Activated CD4-positive, CD25-positive, alpha-beta regulatory T cell treated with anti-CD3 and anti-CD28 coated beads, Interleukin-2, amount 50 U/mL, for 24 hours (primary cell): ENCODE data around the gene NCK2.

Source experiments
- ATAC-seq, 2 donors: fragments of 150-1000 bp; cut with Tn5 transposase; one replicate each; pipeline ENCODE4 v1.10.0; 2021; ENCODE audit warnings: mild to moderate bottlenecking in 1 of 2, moderate library complexity in 1 of 2

Gene NCK2

GRCh38 chr2:105737980-105738657 is 6.6 kb upstream of the NCK2 start:
- ATAC-seq = peak; percentile 80 to 82

GRCh38 chr2:105738658-105739241 is 6.0 kb upstream of the NCK2 start:
- ATAC-seq = peak; percentile 39 to 52

DNA sequence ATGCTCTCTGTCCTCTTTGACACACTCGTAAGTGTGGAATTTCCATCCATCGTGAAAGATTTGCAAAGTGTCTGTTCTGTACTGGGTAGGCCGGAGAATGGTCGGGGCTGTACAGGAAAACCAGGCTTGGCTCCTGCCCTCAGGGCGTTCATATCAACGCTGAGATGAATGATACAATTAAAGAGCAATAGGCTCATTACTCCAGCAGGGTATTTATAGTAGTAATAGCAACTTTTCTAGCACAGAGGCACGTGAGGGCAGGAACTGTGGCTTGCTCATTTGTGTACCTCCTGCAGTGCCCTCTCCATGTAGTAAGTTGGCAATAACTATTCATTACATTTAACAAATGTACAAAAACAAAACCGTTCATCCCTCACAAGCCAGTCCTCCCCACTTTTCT is 5.3 kb upstream of the NCK2 start:
- ATAC-seq = peak; percentile 58 to 67

DNA sequence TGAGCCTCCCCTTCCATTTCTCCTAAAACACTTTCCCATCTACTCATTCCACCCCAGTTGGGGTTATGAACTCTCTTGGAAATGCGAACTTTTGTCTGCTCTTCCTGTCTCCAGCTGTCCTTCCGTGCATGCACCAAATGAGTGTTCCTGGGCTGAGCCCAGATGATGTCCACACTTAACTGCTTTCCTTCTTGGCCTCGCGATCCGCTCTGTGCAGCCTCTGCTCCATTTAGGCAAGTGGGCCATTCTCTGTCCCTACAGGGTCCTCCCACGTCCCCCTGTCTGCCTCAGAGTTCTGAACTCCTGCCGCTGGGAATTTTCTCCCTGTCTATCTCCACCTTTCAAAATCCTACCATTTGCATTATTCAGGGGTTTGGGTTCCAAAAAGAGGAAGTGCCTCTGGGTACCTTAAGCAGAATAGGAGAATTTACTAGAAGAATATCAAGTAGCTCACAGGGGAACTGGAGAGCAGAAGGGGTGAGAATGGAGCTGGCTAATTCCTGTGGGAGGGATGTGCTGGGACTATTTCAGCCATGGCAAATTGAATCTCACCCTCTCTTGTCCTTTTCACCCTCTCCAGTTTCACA is 4.7 kb upstream of the NCK2 start:
- ATAC-seq = no peak

DNA sequence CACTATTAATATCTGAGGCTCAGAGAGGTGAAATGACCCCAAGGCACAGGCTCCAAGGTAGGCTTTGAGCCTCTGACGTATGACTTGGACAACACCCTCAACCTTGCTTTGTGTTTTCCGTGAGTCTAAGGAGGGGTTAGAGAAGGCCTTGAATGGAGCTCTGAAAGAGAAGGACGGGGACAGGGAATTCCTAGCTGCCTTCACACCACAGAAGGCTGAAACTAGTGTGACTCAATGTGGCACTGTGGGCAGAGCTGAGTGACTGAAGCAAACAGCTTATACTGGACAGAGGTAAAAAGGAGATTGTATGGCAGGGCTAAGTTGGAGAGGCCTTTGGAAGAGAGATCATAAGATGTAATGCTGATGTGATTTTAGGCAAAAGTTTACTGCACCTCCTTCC is 3.5 kb upstream of the NCK2 start:
- ATAC-seq = no peak

DNA sequence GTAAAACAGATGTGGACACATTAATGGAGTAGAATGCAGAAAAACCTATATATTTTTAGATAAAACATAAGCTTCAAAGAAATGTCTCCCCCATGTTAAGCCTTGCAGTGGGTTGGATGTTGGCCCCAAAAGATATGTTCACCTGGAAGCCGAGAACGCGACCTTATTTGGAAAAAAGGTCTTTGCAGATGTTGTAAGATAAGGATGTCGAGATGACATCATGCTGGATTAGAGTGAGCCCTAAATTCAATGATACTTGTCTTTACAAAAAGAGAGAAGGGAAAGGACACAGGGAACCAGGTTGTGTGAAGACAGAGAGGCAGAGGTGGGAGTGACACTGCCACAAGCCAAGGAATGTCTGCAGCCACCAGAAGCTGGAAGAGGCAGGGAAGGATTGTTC is 3.1 kb upstream of the NCK2 start:
- no peak for ATAC-seq

GRCh38 chr2:105744091-105744908 is 412 bp upstream of the NCK2 start:
- ATAC-seq = peak; percentile 61

- ATAC-seq = peak; percentile 70 to 72
Measured at GRCh38 chr2:105746177-105747080, 1.7 kb downstream of the NCK2 start.

DNA sequence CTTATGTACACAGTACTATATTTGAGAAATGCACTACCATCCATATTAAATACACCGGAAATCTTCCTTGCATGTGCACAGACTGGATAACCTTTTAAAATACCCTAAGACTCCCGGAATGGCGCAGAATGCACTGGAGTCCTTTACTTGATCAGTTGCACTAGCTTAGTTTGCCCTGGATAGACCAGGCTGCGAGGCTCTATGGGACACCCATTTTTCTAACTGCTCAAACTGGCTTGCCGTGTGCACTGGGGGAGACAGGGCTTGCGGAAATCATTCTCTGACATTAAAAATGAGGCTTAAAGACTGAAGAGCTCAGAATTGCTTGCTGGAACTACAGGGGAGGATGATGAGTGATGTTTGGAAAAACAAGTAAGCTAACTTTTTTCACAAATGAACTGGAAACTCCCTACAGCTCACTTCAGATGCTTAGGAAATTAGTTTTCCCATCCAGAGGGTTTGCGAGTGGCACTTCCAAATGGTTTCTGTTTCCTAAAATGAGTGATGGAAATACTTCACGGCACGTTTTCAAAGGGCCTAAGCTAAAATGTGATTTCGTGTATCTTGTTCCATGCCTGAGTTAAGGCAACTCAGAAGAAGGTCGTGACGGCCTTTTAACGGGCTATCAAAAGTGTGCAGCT is 2.7 kb downstream of the NCK2 start:
- no peak for ATAC-seq

DNA sequence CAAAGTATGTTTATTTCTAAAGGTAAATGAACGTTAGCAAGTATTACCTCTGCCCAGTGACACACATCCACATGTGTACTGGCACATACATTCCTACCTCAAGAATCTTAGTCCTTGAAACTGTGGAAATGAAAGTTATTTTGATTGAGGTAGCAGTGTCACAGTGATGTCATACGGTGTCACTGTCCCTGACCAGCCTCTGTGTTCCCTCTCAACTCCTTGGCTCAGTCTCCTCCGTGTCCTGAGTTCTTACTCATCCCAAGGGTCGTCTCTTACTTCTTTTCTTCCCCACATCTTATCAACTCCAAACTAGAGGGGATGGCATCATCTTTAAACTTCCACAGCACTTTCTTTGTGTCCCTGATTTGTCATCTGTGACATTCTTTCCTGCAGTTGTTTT is 3.3 kb downstream of the NCK2 start:
- peak; percentile 15 to 33 for ATAC-seq

GRCh38 chr2:105748566-105748965 is 3.9 kb downstream of the NCK2 start:
- ATAC-seq = no peak

DNA sequence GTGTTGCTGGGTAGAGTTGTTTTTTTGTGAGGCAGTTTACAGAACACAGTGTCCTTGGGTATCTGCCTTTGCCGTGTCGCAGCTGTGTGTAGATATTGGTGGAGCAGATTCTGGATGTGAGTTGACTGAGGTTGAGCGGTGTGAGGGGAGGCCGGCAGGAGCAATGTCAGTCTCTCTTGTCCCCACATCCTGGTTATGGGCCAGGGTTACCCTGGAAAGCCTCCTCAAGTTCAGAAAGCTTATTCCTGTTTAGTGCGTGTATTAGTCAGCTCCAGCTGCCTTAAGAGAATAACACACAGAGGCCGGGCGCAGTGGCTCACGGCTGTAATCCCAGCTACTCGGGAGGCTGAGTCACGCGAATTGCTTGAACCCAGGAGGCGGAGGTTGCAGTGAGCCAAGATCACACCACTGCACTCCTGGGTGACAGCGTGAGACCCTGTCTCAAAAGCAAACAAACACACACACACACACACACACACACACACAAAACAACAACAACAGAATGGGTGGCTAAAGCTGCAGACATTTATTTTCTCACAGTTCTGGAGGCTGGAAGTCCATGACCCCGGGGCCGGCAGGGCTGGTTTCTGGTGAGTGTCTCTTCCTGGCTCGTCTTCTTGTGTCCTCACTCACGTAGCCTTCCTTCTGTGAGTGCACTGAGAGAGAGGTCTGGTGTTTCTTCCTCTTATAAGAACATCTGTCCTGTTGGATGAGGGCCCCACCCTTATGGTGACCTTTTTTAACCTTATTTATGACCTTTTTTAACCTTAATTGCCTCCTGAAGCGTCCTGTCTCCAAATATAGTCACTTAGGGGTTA is 5.1 kb downstream of the NCK2 start:
- ATAC-seq = no peak

DNA sequence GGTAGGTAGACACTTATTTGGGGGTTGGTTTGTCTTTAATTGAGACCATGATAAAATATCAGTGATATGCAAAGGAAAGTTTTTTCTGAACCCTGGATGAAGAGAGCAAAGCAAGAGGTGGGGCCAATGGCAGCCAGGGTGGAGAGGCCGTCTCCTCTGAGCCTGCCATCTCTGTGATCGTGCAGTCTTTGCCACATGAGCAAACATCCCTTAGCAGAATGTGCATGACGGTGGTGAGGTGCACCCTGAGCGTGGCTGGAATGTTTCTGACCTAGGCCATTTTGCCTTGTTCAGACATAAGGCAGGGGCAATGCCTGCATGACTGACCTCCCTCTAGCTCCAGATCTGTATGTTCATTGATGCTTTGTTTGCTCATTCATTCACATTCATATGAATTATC is 6.0 kb downstream of the NCK2 start:
- no peak for ATAC-seq

GRCh38 chr2:105751272-105751671 is 6.6 kb downstream of the NCK2 start:
- ATAC-seq = no peak

DNA sequence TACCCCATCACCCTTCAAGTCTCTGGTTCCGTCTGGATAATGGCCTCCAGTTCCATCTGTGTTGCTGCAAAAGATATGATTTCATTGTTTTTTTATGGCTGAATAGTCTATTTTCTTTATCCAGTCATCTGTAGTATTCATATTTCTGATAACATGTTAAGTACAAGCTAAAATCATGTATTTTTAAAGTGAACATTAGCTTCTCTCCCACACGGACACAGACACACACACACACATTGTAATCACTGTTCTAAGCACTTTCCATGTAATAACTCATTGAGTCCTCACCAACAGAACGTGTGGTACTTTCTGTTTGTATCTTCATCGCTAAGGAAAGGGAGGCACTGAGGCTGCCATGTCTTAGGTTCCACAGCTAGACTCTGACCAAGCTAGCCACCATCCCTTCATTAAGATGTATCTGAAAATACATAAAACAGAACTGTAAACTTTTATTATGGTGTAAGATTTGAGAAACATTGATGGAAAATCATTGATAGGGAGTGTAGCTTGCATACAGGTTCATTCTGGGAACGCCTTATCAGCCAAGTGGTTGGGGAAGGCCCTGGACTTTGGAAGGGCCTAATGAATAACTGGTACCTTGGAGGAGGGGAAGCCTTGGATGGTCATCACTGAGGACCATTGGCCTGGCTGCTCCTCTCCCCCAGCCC is 8.1 kb downstream of the NCK2 start:
- ATAC-seq = no peak

GRCh38 chr2:105753380-105753779 is 8.7 kb downstream of the NCK2 start:
- no peak for ATAC-seq

- ATAC-seq = peak in 1 of 2 donors; percentile 18
Measured at GRCh38 chr2:105754011-105754410, 9.3 kb downstream of the NCK2 start.

- ATAC-seq = no peak
Measured at GRCh38 chr2:105754994-105755393, 10.3 kb downstream of the NCK2 start.

GRCh38 chr2:105755895-105756294 is 11.2 kb downstream of the NCK2 start:
- no peak for ATAC-seq

DNA sequence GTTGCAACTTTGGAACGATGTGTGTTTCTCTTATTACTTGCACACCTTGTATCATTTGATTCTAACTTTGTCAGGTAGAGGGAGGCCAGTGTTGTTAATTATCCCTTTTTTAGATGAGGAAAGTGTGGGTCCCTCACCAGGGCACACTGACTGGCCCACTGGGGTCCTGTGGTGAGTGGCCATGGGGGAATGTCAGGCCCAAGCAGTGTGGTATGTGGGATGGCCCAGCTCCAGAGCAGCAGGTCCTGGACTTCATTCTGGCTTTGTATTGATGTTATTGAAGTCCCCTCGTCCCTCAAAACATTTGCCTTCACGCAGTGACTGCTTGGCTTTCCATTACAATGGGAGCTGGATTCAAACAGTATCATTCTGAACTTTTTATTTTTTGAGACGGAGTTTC is 11.7 kb downstream of the NCK2 start:
- no peak for ATAC-seq
